AG04450 (cell line): Measurements from ENCODE around the gene PRIM1. TPM values are rescaled to one million over a fixed set of nuclear protein-coding genes. Genes with fewer than 3 reads are reported as not detected.

Source experiments
- CTCF ChIA-PET: fragments of 300-600, 350-600 bp; formaldehyde crosslinking; extraction: SDS; loops from one replicate; lab custom pipeline; 2022; ENCODE audit warnings: antibody characterized with exemption, inconsistent platforms; lab: Charles Lee
- POLR2A ChIA-PET: fragments of 350-600 bp; formaldehyde crosslinking; extraction: SDS; loops from one replicate; lab custom pipeline; 2021; ENCODE audit warnings: antibody characterized with exemption, inconsistent platforms; lab: Yijun Ruan, JAX
- DNase-seq: peaks from one replicate; pipeline ENCODE4 v3.0.0-alpha.2; 2011; ENCODE audit warnings: low read depth, low spot score
- H3K27ac ChIP-seq: one replicate; pipeline ENCODE4 v1.5.1; 2012; ENCODE audit warnings: low read depth, low read length, control low read depth
- H3K27me3 ChIP-seq: one replicate; pipeline ENCODE4 v1.6.0; 2012; ENCODE audit warnings: low read length; ENCODE audit not compliant: control insufficient read depth, insufficient read depth
- H3K4me3 ChIP-seq: 2 replicates; pipeline ENCODE4 v1.5.1; 2011; ENCODE audit warnings: mild to moderate bottlenecking, low read depth, low read length, control low read depth
- H3K9me3 ChIP-seq: 2 replicates; pipeline ENCODE4 v1.5.1; 2012; ENCODE audit warnings: low read length; ENCODE audit not compliant: control insufficient read depth, insufficient read depth
- CTCF ChIP-seq: IDR thresholded peaks from 2 replicates; pipeline ENCODE4 v1.5.1; 2011; ENCODE audit warnings: low read depth, low read length, control low read depth, inconsistent platforms
- polyA plus RNA-seq: library from polyadenylated mRNA; depleted of rRNA; stranded (reverse); fragments of >200 nt; gene quantifications from 2 replicates; pipeline ENCODE4 v1.2.3, GENCODE V29; 2011

PRIM1 gene
- polyA plus RNA-seq, 1 experiment, result 6.2 TPM

GRCh38 chr12:56716933-56717880 lies 34.9 kb downstream of the PRIM1 start:
- TF ChIP-seq CTCF, result no peak
- POLR2A ChIA-PET, result interaction anchor here (1.3 to 1.5 kb wide), 3 partner anchors 8 to 80 kb away, joined by 3 to 14 read pairs (median 4); partner anchors contain the start of genes NACA and PTGES3
- Histone ChIP-seq H3K27me3 (no peaks in the 10 kb centered on the region), H3K27ac (no peak overlapping the region), H3K4me3 (no peak overlapping the region), H3K9me3 (no peaks in the 10 kb centered on the region)
- CTCF ChIA-PET, result interaction anchor here (1.5 kb wide), 1 partner anchor 81 kb away, joined by 4 read pairs; no protein-coding TSS in a partner anchor
- DNase-seq, result no peak

- Histone ChIP-seq H3K27ac (peak overlapping the region; percentile 31), H3K27me3 (no peaks in the 10 kb centered on the region), H3K9me3 (no peaks in the 10 kb centered on the region), H3K4me3 (no peak overlapping the region)
- CTCF ChIA-PET, result interaction anchor here (1.5 kb wide), 1 partner anchor 80 kb away, joined by 4 read pairs; no protein-coding TSS in a partner anchor
- TF ChIP-seq CTCF, result no peak
- POLR2A ChIA-PET, result interaction anchor here (1.3 to 1.5 kb wide), 3 partner anchors 9 to 80 kb away, joined by 3 to 14 read pairs (median 4); partner anchors contain the start of genes NACA and PTGES3
- DNase-seq, result no peak
Measured at GRCh38 chr12:56716458-56716857, 35.7 kb downstream of the PRIM1 start.

GRCh38 chr12:56715798-56716197 lies 36.3 kb downstream of the PRIM1 start:
- ChIA-PET POLR2A (interaction anchor here (1.3 kb wide), 1 partner anchor 79 kb away, joined by 3 read pairs; no protein-coding TSS in a partner anchor), CTCF (no interaction called here)
- no peaks in the 10 kb centered on the region for H3K27me3 ChIP-seq
- H3K9me3 ChIP-seq, result no peaks in the 10 kb centered on the region
- H3K27ac ChIP-seq, result no peak overlapping the region
- H3K4me3 ChIP-seq, result no peak overlapping the region
- TF ChIP-seq CTCF, result no peak
- DNase-seq, result no peak

GRCh38 chr12:56714431-56714929 lies 37.6 kb downstream of the PRIM1 start:
- ChIA-PET POLR2A (interaction anchor here (0.8 kb wide), 1 partner anchor 9 kb away, joined by 3 read pairs; no protein-coding TSS in a partner anchor), CTCF (interaction anchor here (1.2 kb wide), 1 partner anchor 28 kb away, joined by 3 read pairs; no protein-coding TSS in a partner anchor)
- no peak for TF ChIP-seq CTCF

GRCh38 chr12:56713345-56713744 lies 38.8 kb downstream of the PRIM1 start:
- Histone ChIP-seq H3K27me3 (no peaks in the 10 kb centered on the region), H3K4me3 (no peak overlapping the region), H3K27ac (no peak overlapping the region), H3K9me3 (no peaks in the 10 kb centered on the region)
- POLR2A ChIA-PET, result no interaction called here
- CTCF ChIA-PET, result no interaction called here
- no peak for DNase-seq
- no peak for TF ChIP-seq CTCF

More at GRCh38 chr12:56714431-56714929, 37.6 kb downstream of the PRIM1 start:
- Histone ChIP-seq H3K27me3 (no peaks in the 10 kb centered on the region), H3K27ac (no peak overlapping the region), H3K9me3 (no peaks in the 10 kb centered on the region), H3K4me3 (no peak overlapping the region)
- DNase-seq, result no peak
